ENCODE results near the gene ARHGAP6. TPM values are rescaled to one million over a fixed set of nuclear protein-coding genes. Genes with fewer than 3 reads are reported as not detected.

ARHGAP6 gene
- total and polyA plus RNA-seq, 2 experiments from 2014 or later, result 0.26 to 0.59 TPM

- TF ChIP-seq REST (IDR thresholded peaks at IDR 0.05; ENCODE audit: unreplicated experiment) (no peak), STAT1 (IDR thresholded peaks at IDR 0.05; ENCODE audit: unreplicated experiment) (no peak), ZNF114 (CRISPR knock-in tag; IDR thresholded peaks at IDR 0.05) (no peak), POLR2AphosphoS5 (IDR thresholded peaks at IDR 0.05; ENCODE audit: low read depth) (no peak), CREB1 (CRISPR knock-in tag; IDR thresholded peaks at IDR 0.05; ENCODE audit: low read depth) (no peak), EZH2phosphoT487 (IDR thresholded peaks at IDR 0.05; ENCODE audit: unreplicated experiment) (no peak), ETS1 (IDR thresholded peaks at IDR 0.05) (no peak), CTCF (conservative IDR thresholded peaks at IDR 0.05; ENCODE audit: low read depth in 2 of 2) (no peak), JUNB (IDR thresholded peaks at IDR 0.05; ENCODE audit: unreplicated experiment) (no peak), NANOG (IDR thresholded peaks at IDR 0.05; ENCODE audit: borderline replicate concordance) (no peak), ZNF331 (CRISPR knock-in tag; IDR thresholded peaks at IDR 0.05; ENCODE audit: low read depth) (no peak)
Observed at GRCh38 chrX:11474576-11474975, 191.1 kb downstream of the ARHGAP6 start (continued).

- ATAC-seq (no peak), DNase-seq (ENCODE audit: low spot score) (no peak)
- no peaks in the 10 kb centered on the region for H3K36me3 Mint-ChIP-seq (ENCODE audit: low read depth)
- H3K27me3 Mint-ChIP-seq (ENCODE audit: insufficient read depth, low read depth, poor library complexity), result peaks cover 2% of the 10 kb centered on the region
- Histone ChIP-seq H3K4me2 (no peak overlapping the region), H4K20me1 (replicated peaks; ENCODE audit: insufficient read depth) (no peaks in the 10 kb centered on the region), H3F3A (replicated peaks; ENCODE audit: low read depth) (no peaks in the 10 kb centered on the region), H3K79me2 (replicated peaks; ENCODE audit: insufficient read depth) (no peaks in the 10 kb centered on the region), H3K27ac (ENCODE audit: low read depth) (no peak overlapping the region), H3K9me2 (ENCODE audit: insufficient read depth) (no peaks in the 10 kb centered on the region), H3K4me1 (ENCODE audit: insufficient read depth) (peaks cover 5% of the 10 kb centered on the region; the same call in 1 of the 2 replicates), H3K27me3 (ENCODE audit: insufficient read depth) (no peaks in the 10 kb centered on the region), H2AFZ (no peak overlapping the region), H3K4me3 (no peak overlapping the region), H3K36me3 (ENCODE audit: insufficient read depth) (no peaks in the 10 kb centered on the region)
- H3K9me3 Mint-ChIP-seq, result no peaks in the 10 kb centered on the region
- H3K4me3 Mint-ChIP-seq, result no peak overlapping the region
- H3K27ac Mint-ChIP-seq, result no peak overlapping the region
- H3K4me1 Mint-ChIP-seq, result peaks cover 8% of the 10 kb centered on the region; the same call in 2 of the 3 replicates
- TF ChIP-seq JUNB (IDR thresholded peaks at IDR 0.05; ENCODE audit: unreplicated experiment) (no peak), POLR2AphosphoS5 (IDR thresholded peaks at IDR 0.05; ENCODE audit: low read depth) (no peak), ZNF114 (CRISPR knock-in tag; IDR thresholded peaks at IDR 0.05) (no peak), REST (IDR thresholded peaks at IDR 0.05; ENCODE audit: unreplicated experiment) (no peak), ETS1 (IDR thresholded peaks at IDR 0.05) (no peak)
Observed at GRCh38 chrX:11474021-11474420, 191.7 kb downstream of the ARHGAP6 start.
